Trophoblast cell (in vitro differentiated cells and primary cell): ENCODE measurements around the gene WNK2.
A peak's percentile ranks its signal among the peaks of the same experiment; 100 is the strongest.

Experiments
- DNase-seq, 2 donors: peaks; one replicate each; pipeline ENCODE4 v3.0.0-alpha.2; 2016
- H2AFZ ChIP-seq: 2 replicates; pipeline ENCODE4 v1.6.1; 2013; ENCODE audit warnings: low read length, moderate library complexity, mild to moderate bottlenecking; ENCODE audit not compliant: insufficient read depth, poor library complexity
- H2AK5ac ChIP-seq: 2 replicates; pipeline ENCODE4 v1.6.1; 2013; ENCODE audit warnings: mild to moderate bottlenecking, low read length
- H2BK120ac ChIP-seq: 2 replicates; pipeline ENCODE4 v1.6.1; 2013; ENCODE audit warnings: low read length, mild to moderate bottlenecking, moderate library complexity; ENCODE audit not compliant: insufficient read depth, poor library complexity
- H2BK12ac ChIP-seq: 2 replicates; pipeline ENCODE4 v1.6.1; 2013; ENCODE audit warnings: mild to moderate bottlenecking, low read length, moderate library complexity
- H2BK5ac ChIP-seq: 2 replicates; pipeline ENCODE4 v1.6.1; 2013; ENCODE audit warnings: low read length, low read depth, moderate library complexity, mild to moderate bottlenecking; ENCODE audit not compliant: poor library complexity
- H3K14ac ChIP-seq: 2 replicates; pipeline ENCODE4 v1.6.1; 2013; ENCODE audit warnings: mild to moderate bottlenecking, low read length
- H3K18ac ChIP-seq: 2 replicates; pipeline ENCODE4 v1.6.1; 2013; ENCODE audit warnings: mild to moderate bottlenecking, low read length
- H3K23ac ChIP-seq: 2 replicates; pipeline ENCODE4 v1.6.1; 2013; ENCODE audit warnings: low read length
- H3K27ac ChIP-seq: 2 replicates; pipeline ENCODE4 v1.5.1; 2013; ENCODE audit warnings: low read depth, mild to moderate bottlenecking, inconsistent platforms, low read length, moderate library complexity
- H3K27me3 ChIP-seq: 2 replicates; pipeline ENCODE4 v1.6.1; 2013; ENCODE audit warnings: inconsistent platforms, mild to moderate bottlenecking, low read length, moderate library complexity; ENCODE audit not compliant: insufficient read depth
- H3K36me3 ChIP-seq, 2 experiments: 1 replicate in 1 of 2; 2 replicates in 1 of 2; pipeline ENCODE4 v1.6.1; 2013; ENCODE audit warnings: low read length in 2 of 2, mild to moderate bottlenecking in 2 of 2, moderate library complexity in 1 of 2; ENCODE audit not compliant: insufficient read depth in 2 of 2, control insufficient read depth in 1 of 2
- H3K4ac ChIP-seq: 2 replicates; pipeline ENCODE4 v1.6.1; 2013; ENCODE audit warnings: low read depth, mild to moderate bottlenecking, low read length, moderate library complexity
- H3K4me1 ChIP-seq, 2 experiments: 1 replicate in 1 of 2; 2 replicates in 1 of 2; pipeline ENCODE4 v1.6.1; 2013; ENCODE audit warnings: low read length in 2 of 2, mild to moderate bottlenecking in 2 of 2, moderate library complexity in 1 of 2; ENCODE audit not compliant: insufficient read depth in 2 of 2, control insufficient read depth in 1 of 2
- H3K4me2 ChIP-seq: 2 replicates; pipeline ENCODE4 v1.6.1; 2013; ENCODE audit warnings: inconsistent platforms, mild to moderate bottlenecking, low read length, moderate library complexity
- H3K4me3 ChIP-seq: 2 replicates; pipeline ENCODE4 v1.5.1; 2013; ENCODE audit warnings: mild to moderate bottlenecking, low read depth, low read length, inconsistent platforms
- H3K79me1 ChIP-seq: one replicate; pipeline ENCODE4 v1.6.1; 2013; ENCODE audit warnings: low read length
- H3K79me2 ChIP-seq: 2 replicates; pipeline ENCODE4 v1.6.1; 2013; ENCODE audit warnings: low read length, mild to moderate bottlenecking; ENCODE audit not compliant: control insufficient read depth, insufficient read depth, poor library complexity
- H3K9ac ChIP-seq: 2 replicates; pipeline ENCODE4 v1.6.1; 2013; ENCODE audit warnings: mild to moderate bottlenecking, low read length
- H3K9me3 ChIP-seq: 2 replicates; pipeline ENCODE4 v1.6.1; 2013; ENCODE audit warnings: low read depth, mild to moderate bottlenecking, control low read depth, inconsistent platforms, low read length; ENCODE audit not compliant: insufficient read depth
- H4K12ac ChIP-seq: 2 replicates; pipeline ENCODE4 v1.6.1; 2013; ENCODE audit warnings: low read depth, mild to moderate bottlenecking, low read length, moderate library complexity
- H4K8ac ChIP-seq: 2 replicates; pipeline ENCODE4 v1.6.1; 2013; ENCODE audit warnings: low read depth, mild to moderate bottlenecking, low read length, moderate library complexity
- H4K91ac ChIP-seq: one replicate; pipeline ENCODE4 v1.6.1; 2013; ENCODE audit warnings: low read depth, mild to moderate bottlenecking, low read length, moderate library complexity
- WGBS: extraction: QIAGEN DNeasy Blood & Tissue Kit; methylation state at CpG from one replicate; pipeline ENCODE4 v1.1.7; 2013; ENCODE audit warnings: missing lambda C conversion rate; ENCODE audit not compliant: insufficient read length, insufficient coverage; ENCODE audit errors: extremely low coverage; 5-methylcytosine and 5-hydroxymethylcytosine counted together

Gene WNK2

GRCh38 chr9:93194641-93195040, 10.7 kb downstream of the WNK2 start:
- no peak overlapping the region for H2BK12ac ChIP-seq
- no peaks in the 10 kb centered on the region for H3K27me3 ChIP-seq
- peaks cover 3% of the 10 kb centered on the region for H3K9me3 ChIP-seq
- H2AFZ ChIP-seq, result no peak overlapping the region
- H3K4me2 ChIP-seq, result no peak overlapping the region
- no peak overlapping the region for H2BK5ac ChIP-seq
- H4K12ac ChIP-seq, result no peak overlapping the region
- no peak overlapping the region for H4K8ac ChIP-seq
- no peak overlapping the region for H2BK120ac ChIP-seq
- H3K23ac ChIP-seq, result no peak overlapping the region
- no peak overlapping the region for H3K18ac ChIP-seq
- no peaks in the 10 kb centered on the region for H3K79me1 ChIP-seq
- no peak overlapping the region for H3K27ac ChIP-seq
- peaks cover 0 to 3% of the 10 kb centered on the region in 2 experiments for H3K36me3 ChIP-seq
- DNase-seq, result no peak
- no peak overlapping the region for H3K4ac ChIP-seq
- no CpG with 5 or more reads among the region's 3 CpGs for WGBS
- no peak overlapping the region for H3K14ac ChIP-seq
- H4K91ac ChIP-seq, result no peak overlapping the region
- H3K79me2 ChIP-seq, result no peaks in the 10 kb centered on the region
- no peak overlapping the region for H3K9ac ChIP-seq
- H3K4me1 ChIP-seq, result peaks cover 5 to 6% of the 10 kb centered on the region in 2 experiments
- H3K4me3 ChIP-seq, result no peak overlapping the region
- H2AK5ac ChIP-seq, result no peak overlapping the region

GRCh38 chr9:93196096-93197055, 12.4 kb downstream of the WNK2 start:
- H3K9me3 ChIP-seq, result peaks cover 3% of the 10 kb centered on the region
- H3K27me3 ChIP-seq, result no peaks in the 10 kb centered on the region
- H3K4me1 ChIP-seq, result peaks cover 10 to 12% of the 10 kb centered on the region in 2 experiments
- H3K4me3 ChIP-seq, result no peak overlapping the region
- no peak overlapping the region for H3K27ac ChIP-seq
- peaks cover 3% of the 10 kb centered on the region for H3K79me1 ChIP-seq
- H3K79me2 ChIP-seq, result no peaks in the 10 kb centered on the region
- no peaks in the 10 kb centered on the region for H3K36me3 ChIP-seq
- no peak overlapping the region for H2BK120ac ChIP-seq
- DNase-seq, result no peak
- H3K4me2 ChIP-seq, result no peak overlapping the region
- WGBS, result no CpG with 5 or more reads among the region's 9 CpGs
- no peak overlapping the region for H4K91ac ChIP-seq
- no peak overlapping the region for H2AFZ ChIP-seq
- no peak overlapping the region for H2BK5ac ChIP-seq
- H2AK5ac ChIP-seq, result no peak overlapping the region
- no peak overlapping the region for H2BK12ac ChIP-seq
- H3K4ac ChIP-seq, result no peak overlapping the region
- H3K14ac ChIP-seq, result no peak overlapping the region
- H3K18ac ChIP-seq, result no peak overlapping the region
- no peak overlapping the region for H3K9ac ChIP-seq
- H3K23ac ChIP-seq, result no peak overlapping the region
- H4K12ac ChIP-seq, result no peak overlapping the region
- H4K8ac ChIP-seq, result no peak overlapping the region

GRCh38 chr9:93197670-93198069, 13.7 kb downstream of the WNK2 start:
- no peaks in the 10 kb centered on the region for H3K79me2 ChIP-seq
- no CpG with 5 or more reads among the region's 9 CpGs for WGBS
- no peak overlapping the region for H2AFZ ChIP-seq
- no peak overlapping the region for H3K9ac ChIP-seq
- no peak overlapping the region for H3K4me2 ChIP-seq
- peaks cover 6% of the 10 kb centered on the region for H3K79me1 ChIP-seq
- no peaks in the 10 kb centered on the region for H3K36me3 ChIP-seq
- peak; percentile 37 to 45 for DNase-seq
- no peak overlapping the region for H3K4ac ChIP-seq
- H3K14ac ChIP-seq, result no peak overlapping the region
- no peak overlapping the region for H2BK12ac ChIP-seq
- no peak overlapping the region for H4K8ac ChIP-seq
- H3K9me3 ChIP-seq, result peaks cover 3% of the 10 kb centered on the region
- no peak overlapping the region for H2BK120ac ChIP-seq
- H4K12ac ChIP-seq, result no peak overlapping the region
- no peak overlapping the region for H2AK5ac ChIP-seq
- H3K27me3 ChIP-seq, result no peaks in the 10 kb centered on the region
- H3K23ac ChIP-seq, result no peak overlapping the region
- H3K4me3 ChIP-seq, result no peak overlapping the region
- no peak overlapping the region for H3K27ac ChIP-seq
- no peak overlapping the region for H3K18ac ChIP-seq
- no peak overlapping the region for H4K91ac ChIP-seq
- peaks cover 18 to 19% of the 10 kb centered on the region in 2 experiments for H3K4me1 ChIP-seq
- no peak overlapping the region for H2BK5ac ChIP-seq

DNA sequence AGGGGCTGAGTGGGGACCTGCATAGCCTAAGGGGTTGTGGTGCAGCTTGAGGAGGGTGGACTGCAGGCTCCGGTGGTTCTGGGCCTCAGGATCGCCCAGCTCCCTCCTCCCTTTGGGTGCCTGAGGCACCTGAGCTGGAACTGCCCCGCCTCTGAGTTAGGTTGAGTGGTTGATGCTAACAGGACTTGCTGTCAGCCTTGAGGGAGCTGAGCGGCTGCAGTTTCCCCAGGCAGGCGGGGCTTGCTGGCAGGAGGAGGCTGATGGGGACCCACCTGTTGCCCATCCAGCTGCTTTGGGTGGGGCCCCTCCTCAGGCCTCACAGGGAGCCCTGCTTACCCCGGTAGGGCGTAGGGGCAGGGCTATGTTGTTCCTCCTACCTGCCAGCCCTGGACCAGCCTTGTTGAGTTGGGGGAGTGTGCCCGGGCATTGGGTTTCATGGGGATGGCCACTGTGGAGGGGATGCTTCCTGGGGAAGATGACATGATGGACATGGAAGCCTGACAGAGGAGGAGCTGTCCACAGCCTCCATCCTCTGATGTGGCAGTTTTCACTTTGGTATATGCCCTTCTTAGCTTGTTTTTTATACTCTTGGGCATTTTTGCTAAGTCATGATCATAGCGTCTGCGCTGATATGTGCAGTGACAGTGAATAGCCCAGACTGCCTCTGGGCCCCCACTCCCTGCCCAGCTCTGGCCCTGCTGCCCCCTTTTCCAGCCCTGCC, 14.3 kb downstream of the WNK2 start:
- H4K8ac ChIP-seq, result no peak overlapping the region
- H3K18ac ChIP-seq, result no peak overlapping the region
- H3K4me3 ChIP-seq, result no peak overlapping the region
- no peak overlapping the region for H3K4me2 ChIP-seq
- no peak overlapping the region for H2AK5ac ChIP-seq
- H4K12ac ChIP-seq, result no peak overlapping the region
- no CpG with 5 or more reads among the region's 10 CpGs for WGBS
- peaks cover 18 to 19% of the 10 kb centered on the region in 2 experiments for H3K4me1 ChIP-seq
- no peak overlapping the region for H3K4ac ChIP-seq
- no peaks in the 10 kb centered on the region for H3K27me3 ChIP-seq
- DNase-seq, result peak; percentile 18 to 35
- no peak overlapping the region for H2BK12ac ChIP-seq
- H3K14ac ChIP-seq, result no peak overlapping the region
- no peak overlapping the region for H2AFZ ChIP-seq
- peaks cover 3% of the 10 kb centered on the region for H3K9me3 ChIP-seq
- no peak overlapping the region for H2BK120ac ChIP-seq
- H3K79me1 ChIP-seq, result peaks cover 6% of the 10 kb centered on the region
- no peak overlapping the region for H3K27ac ChIP-seq
- H3K36me3 ChIP-seq, result no peaks in the 10 kb centered on the region
- peak overlapping the region; percentile 2 for H4K91ac ChIP-seq
- H3K79me2 ChIP-seq, result no peaks in the 10 kb centered on the region
- H3K9ac ChIP-seq, result no peak overlapping the region
- H3K23ac ChIP-seq, result no peak overlapping the region
- no peak overlapping the region for H2BK5ac ChIP-seq
